ENCODE data around the gene COQ4. TPM values are rescaled to one million over a fixed set of nuclear protein-coding genes. Genes with fewer than 3 reads are reported as not detected.

Gene COQ4
- total RNA-seq, 1 donor from 2014 or later, result 56.2 TPM

- no peak for TF ChIP-seq CTCF (IDR thresholded peaks at IDR 0.05; ENCODE audit: unreplicated experiment)
- Mint-ChIP-seq H3K36me3 (peaks cover 13% of the 10 kb centered on the region), H3K9me3 (no peaks in the 10 kb centered on the region), H3K27ac (no peak overlapping the region), H3K4me3 (no peak overlapping the region), H3K4me1 (no peaks in the 10 kb centered on the region), H3K27me3 (ENCODE audit: low read depth) (no peaks in the 10 kb centered on the region)
- DNase-seq (ENCODE audit: low spot score in 2 of 2, unreplicated experiment in 2 of 2), result no peak
Observed at GRCh38 chr9:128349772-128350171, 27.1 kb downstream of the COQ4 start.

GRCh38 chr9:128355451-128355850 is 32.8 kb downstream of the COQ4 start:
- TF ChIP-seq CTCF (IDR thresholded peaks at IDR 0.05; ENCODE audit: unreplicated experiment), result no peak
- Mint-ChIP-seq H3K27me3 (ENCODE audit: low read depth) (no peaks in the 10 kb centered on the region), H3K9me3 (no peaks in the 10 kb centered on the region), H3K36me3 (peaks cover 15% of the 10 kb centered on the region), H3K4me3 (no peak overlapping the region), H3K27ac (no peak overlapping the region), H3K4me1 (no peaks in the 10 kb centered on the region)
- no peak for DNase-seq (ENCODE audit: low spot score in 2 of 2, unreplicated experiment in 2 of 2)

GRCh38 chr9:128358090-128358489 is 35.5 kb downstream of the COQ4 start:
- Mint-ChIP-seq H3K36me3 (peaks cover 10% of the 10 kb centered on the region), H3K4me1 (peaks cover 8% of the 10 kb centered on the region), H3K9me3 (no peaks in the 10 kb centered on the region), H3K4me3 (no peak overlapping the region), H3K27me3 (ENCODE audit: low read depth) (no peaks in the 10 kb centered on the region), H3K27ac (no peak overlapping the region)
- DNase-seq (ENCODE audit: low spot score in 2 of 2, unreplicated experiment in 2 of 2), result no peak
- TF ChIP-seq CTCF (IDR thresholded peaks at IDR 0.05; ENCODE audit: unreplicated experiment), result no peak

GRCh38 chr9:128358861-128359260 is 36.2 kb downstream of the COQ4 start:
- Mint-ChIP-seq H3K4me1 (peaks cover 8% of the 10 kb centered on the region), H3K9me3 (no peaks in the 10 kb centered on the region)
- TF ChIP-seq CTCF (IDR thresholded peaks at IDR 0.05; ENCODE audit: unreplicated experiment), result no peak

GRCh38 chr9:128360826-128361225 is 38.2 kb downstream of the COQ4 start:
- H3K27me3 Mint-ChIP-seq (ENCODE audit: low read depth), result no peaks in the 10 kb centered on the region
- peaks cover 15% of the 10 kb centered on the region for H3K4me1 Mint-ChIP-seq
- H3K27ac Mint-ChIP-seq, result peak overlapping the region; percentile 73
- DNase-seq (ENCODE audit: low spot score in 2 of 2, unreplicated experiment in 2 of 2), result no peak
- TF ChIP-seq CTCF (IDR thresholded peaks at IDR 0.05; ENCODE audit: unreplicated experiment), result no peak
- peaks cover 4% of the 10 kb centered on the region for H3K36me3 Mint-ChIP-seq
- H3K4me3 Mint-ChIP-seq, result no peak overlapping the region
- H3K9me3 Mint-ChIP-seq, result no peaks in the 10 kb centered on the region

More at GRCh38 chr9:128358861-128359260, 36.2 kb downstream of the COQ4 start:
- no peak for DNase-seq (ENCODE audit: low spot score in 2 of 2, unreplicated experiment in 2 of 2)
- no peaks in the 10 kb centered on the region for H3K27me3 Mint-ChIP-seq (ENCODE audit: low read depth)
- peaks cover 10% of the 10 kb centered on the region for H3K36me3 Mint-ChIP-seq
- no peak overlapping the region for H3K4me3 Mint-ChIP-seq
- no peak overlapping the region for H3K27ac Mint-ChIP-seq
